Right lobe of liver (tissue), 4 donors: ENCODE measurements around the gene FBXO36.

Experiments
- POLR2A ChIP-seq: fragments of 450-650 bp; IDR thresholded peaks from one replicate; pipeline ENCODE4 v1.6.1; 2017; ENCODE audit warnings: antibody characterized with exemption, mild to moderate bottlenecking
- TF ChIP-seq, protein P1 (sequence below), 4 donors: fragments of 200-600 bp in 3 of 4; fragments of 450-650 bp in 1 of 4; IDR thresholded peaks; one replicate each; pipeline versions ENCODE4 v1.5.1 to v1.8.0; 2016 to 2022; ENCODE audit warnings: antibody characterized with exemption in 4 of 4, mild to moderate bottlenecking in 2 of 4
- donor health status: DM: no; HTN: no; CAD: no.
- donor health status: DM: no; HTN: no; CAD: no.
- donor health status: DM: no; HTN: yes; CAD: no.

DNA sequence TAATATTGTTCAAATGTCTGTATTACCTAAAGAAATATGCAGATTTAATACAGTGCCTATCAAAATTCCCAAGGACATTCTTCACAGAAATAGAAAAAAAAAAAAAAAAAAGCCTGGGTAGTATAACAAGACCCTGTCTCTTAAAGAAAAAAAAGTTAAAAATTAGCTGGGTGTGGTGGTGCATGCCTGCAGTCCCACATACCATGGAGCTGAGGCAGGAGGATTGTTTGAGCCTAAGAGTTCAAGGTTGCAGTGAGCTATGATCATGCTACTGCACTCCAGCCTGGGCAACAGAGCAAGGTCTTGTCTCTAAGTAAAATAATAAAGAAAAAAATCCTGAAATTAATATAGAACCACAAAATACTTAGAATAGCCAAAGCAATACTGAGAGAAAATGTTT, 94.5 kb downstream of the FBXO36 start:
- TF ChIP-seq, protein P1, sequence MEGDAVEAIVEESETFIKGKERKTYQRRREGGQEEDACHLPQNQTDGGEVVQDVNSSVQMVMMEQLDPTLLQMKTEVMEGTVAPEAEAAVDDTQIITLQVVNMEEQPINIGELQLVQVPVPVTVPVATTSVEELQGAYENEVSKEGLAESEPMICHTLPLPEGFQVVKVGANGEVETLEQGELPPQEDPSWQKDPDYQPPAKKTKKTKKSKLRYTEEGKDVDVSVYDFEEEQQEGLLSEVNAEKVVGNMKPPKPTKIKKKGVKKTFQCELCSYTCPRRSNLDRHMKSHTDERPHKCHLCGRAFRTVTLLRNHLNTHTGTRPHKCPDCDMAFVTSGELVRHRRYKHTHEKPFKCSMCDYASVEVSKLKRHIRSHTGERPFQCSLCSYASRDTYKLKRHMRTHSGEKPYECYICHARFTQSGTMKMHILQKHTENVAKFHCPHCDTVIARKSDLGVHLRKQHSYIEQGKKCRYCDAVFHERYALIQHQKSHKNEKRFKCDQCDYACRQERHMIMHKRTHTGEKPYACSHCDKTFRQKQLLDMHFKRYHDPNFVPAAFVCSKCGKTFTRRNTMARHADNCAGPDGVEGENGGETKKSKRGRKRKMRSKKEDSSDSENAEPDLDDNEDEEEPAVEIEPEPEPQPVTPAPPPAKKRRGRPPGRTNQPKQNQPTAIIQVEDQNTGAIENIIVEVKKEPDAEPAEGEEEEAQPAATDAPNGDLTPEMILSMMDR (IDR thresholded peaks at IDR 0.05) = no peak
- no peak for TF ChIP-seq POLR2A
